Measurements from ENCODE around the gene GAS2L1.

The GAS2L1 gene

GRCh38 chr22:29269230-29269604 is 37.2 kb upstream of the GAS2L1 start:
- Mint-ChIP-seq H3K27me3 (no peaks in the 10 kb centered on the region), H3K4me1 (peaks cover 62% of the 10 kb centered on the region), H3K9me3 (no peaks in the 10 kb centered on the region), H3K27ac (peak overlapping the region; percentile 99), H3K4me3 (peak overlapping the region; percentile 90 to 94)
- DNase-seq (no peak), ATAC-seq (no peak)

GRCh38 chr22:29269731-29270474 is 36.5 kb upstream of the GAS2L1 start:
- H3K9me3 Mint-ChIP-seq: no peaks in the 10 kb centered on the region
- no peak for DNase-seq

DNA sequence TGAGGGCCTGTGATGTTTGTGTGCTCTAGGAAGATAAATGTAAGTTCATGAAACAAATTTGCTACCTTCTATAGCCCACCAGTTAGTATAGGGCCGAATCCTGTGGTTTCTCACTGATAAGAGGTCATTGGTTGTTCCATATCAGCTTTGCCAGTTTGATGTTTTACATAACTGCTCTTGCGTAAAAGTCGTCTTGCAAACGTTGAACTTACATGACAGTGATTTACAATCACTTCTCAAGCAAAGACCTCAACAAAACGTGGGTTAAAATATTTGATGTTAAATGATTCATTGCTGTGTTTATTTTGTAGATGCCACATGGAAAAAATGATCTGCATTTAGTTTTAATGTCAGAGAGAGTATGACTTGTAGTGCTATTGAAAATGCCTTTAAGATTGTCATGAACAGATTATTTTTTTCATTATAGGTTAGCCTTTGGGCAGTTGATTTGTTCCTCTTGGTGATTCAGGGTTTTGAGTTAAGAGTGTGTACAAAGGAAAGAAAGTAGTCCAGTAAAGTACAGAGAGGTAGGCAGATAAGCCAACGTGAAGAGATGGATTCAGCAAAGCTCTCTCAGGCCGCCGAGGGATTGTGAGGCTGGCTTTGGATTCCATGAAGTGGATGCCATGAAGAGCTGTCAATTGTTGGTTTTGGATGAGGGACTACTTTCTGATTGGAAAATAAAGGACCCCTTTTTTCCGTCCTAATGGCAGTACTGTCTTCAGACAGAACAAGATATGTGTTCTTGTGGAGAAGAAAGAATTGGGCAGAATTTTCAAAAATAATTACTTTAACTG is 35.8 kb upstream of the GAS2L1 start:
- Mint-ChIP-seq H3K4me3 (peak overlapping the region; percentile 90 to 94), H3K4me1 (peaks cover 72% of the 10 kb centered on the region), H3K27ac (peak overlapping the region; percentile 35 to 61), H3K9me3 (no peaks in the 10 kb centered on the region), H3K27me3 (no peaks in the 10 kb centered on the region)
- no peak for DNase-seq
- no peak for ATAC-seq

More at GRCh38 chr22:29269731-29270474, 36.5 kb upstream of the GAS2L1 start:
- Mint-ChIP-seq H3K27ac (peak overlapping the region; percentile 99), H3K27me3 (no peaks in the 10 kb centered on the region), H3K4me3 (peak overlapping the region; percentile 90 to 94), H3K4me1 (peaks cover 68% of the 10 kb centered on the region)
- ATAC-seq: no peak

DNA sequence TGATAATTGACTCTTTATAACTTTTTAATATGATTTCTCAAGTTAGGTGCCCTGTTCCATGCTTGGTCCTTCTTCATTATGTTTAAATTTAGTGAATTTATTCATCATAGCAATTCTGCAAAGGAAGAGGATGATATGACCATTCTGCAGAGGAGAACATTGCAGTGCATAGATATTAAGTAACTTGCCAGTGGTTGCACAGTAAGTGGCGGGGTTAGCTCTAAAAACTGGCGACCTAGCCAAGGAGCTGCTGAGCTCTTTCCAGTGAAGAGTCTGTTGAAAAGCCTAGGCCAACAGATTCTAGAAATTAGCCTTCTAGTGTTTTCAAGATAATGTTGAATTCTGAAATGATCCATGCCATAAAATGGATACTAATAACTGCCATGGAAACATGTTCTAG is 33.8 kb upstream of the GAS2L1 start:
- no peaks in the 10 kb centered on the region for H3K9me3 Mint-ChIP-seq
- H3K4me3 Mint-ChIP-seq: peak overlapping the region in 1 of 2 donors; percentile 72
- H3K27me3 Mint-ChIP-seq: no peaks in the 10 kb centered on the region
- ATAC-seq (no peak), DNase-seq (no peak)
- peak overlapping the region in 1 of 2 donors; percentile 4 for H3K27ac Mint-ChIP-seq
- peaks cover 76% of the 10 kb centered on the region for H3K4me1 Mint-ChIP-seq

DNA sequence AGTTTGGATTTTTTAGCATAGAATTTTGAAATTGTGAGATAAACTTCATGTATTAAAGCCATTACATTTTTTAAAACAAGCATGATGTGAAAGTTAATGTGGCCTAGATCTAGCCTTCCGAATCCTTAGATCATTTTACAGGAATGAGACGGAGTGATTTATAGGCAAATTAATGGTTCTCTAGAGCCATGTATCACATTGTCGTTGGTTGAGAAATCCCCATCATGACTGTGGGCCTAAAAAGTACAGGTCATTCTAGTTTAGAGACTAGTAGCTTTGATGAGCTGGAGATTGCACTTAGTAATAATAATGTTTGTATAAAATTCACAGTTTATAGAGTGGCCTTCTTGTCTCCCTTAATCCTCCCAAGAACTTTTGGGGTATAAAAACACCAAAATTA is 31.3 kb upstream of the GAS2L1 start:
- no peaks in the 10 kb centered on the region for H3K27me3 Mint-ChIP-seq
- H3K4me1 Mint-ChIP-seq: peaks cover 83% of the 10 kb centered on the region
- H3K4me3 Mint-ChIP-seq: no peak overlapping the region
- no peaks in the 10 kb centered on the region for H3K9me3 Mint-ChIP-seq
- no peak for DNase-seq
- H3K27ac Mint-ChIP-seq: no peak overlapping the region
- ATAC-seq: no peak

DNA sequence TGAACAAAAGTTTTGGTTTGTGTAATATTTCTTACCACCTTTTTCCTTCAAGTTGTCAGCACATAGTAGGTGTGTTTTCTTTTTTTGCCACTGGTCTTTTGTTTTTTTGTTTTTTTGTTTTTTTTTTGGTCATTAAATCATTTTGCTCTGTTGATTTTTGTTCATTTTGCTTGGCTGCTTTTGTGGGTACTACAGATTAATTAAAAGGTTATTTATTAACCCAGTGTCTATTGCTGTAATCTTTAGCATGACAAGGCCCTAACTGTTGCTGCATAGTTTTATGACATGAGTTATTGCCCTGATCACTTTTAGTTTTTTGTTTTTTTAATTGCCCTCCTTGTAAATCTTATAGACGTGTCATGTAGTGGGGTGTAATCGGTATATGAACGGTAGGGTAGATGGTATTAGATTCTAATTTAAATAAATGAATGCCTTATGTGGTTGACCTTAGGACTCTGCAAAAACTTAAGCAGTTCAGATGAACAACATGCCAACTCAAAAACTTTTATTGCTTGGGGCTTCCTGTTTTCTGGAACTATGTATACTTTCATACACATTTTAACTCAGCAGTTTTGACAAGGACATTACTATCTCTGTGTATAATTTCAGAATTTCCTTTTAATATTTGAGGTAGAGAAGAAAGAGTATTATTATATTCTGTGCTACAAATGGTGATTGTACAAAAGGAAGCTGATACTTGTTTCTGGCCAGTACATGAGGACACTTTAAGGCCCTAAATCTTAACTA is 30.5 kb upstream of the GAS2L1 start:
- Mint-ChIP-seq H3K27me3 (no peaks in the 10 kb centered on the region), H3K27ac (peak overlapping the region; percentile 10 to 49), H3K4me1 (peaks cover 74% of the 10 kb centered on the region), H3K4me3 (no peak overlapping the region), H3K9me3 (no peaks in the 10 kb centered on the region)
- ATAC-seq (no peak), DNase-seq (no peak)

GRCh38 chr22:29277927-29278326 is 28.5 kb upstream of the GAS2L1 start:
- H3K4me1 Mint-ChIP-seq: peaks cover 55% of the 10 kb centered on the region
- ATAC-seq (no peak), DNase-seq (no peak)
- no peaks in the 10 kb centered on the region for H3K9me3 Mint-ChIP-seq
- H3K27ac Mint-ChIP-seq: peak overlapping the region in 1 of 2 donors; percentile 27
- H3K4me3 Mint-ChIP-seq: peak overlapping the region in 1 of 2 donors; percentile 19
- no peaks in the 10 kb centered on the region for H3K27me3 Mint-ChIP-seq

GRCh38 chr22:29284196-29284595 is 22.3 kb upstream of the GAS2L1 start:
- Mint-ChIP-seq H3K27me3 (no peaks in the 10 kb centered on the region), H3K4me3 (no peak overlapping the region), H3K4me1 (peaks cover 24% of the 10 kb centered on the region), H3K9me3 (no peaks in the 10 kb centered on the region), H3K27ac (no peak overlapping the region)
- DNase-seq (no peak), ATAC-seq (no peak)

DNA sequence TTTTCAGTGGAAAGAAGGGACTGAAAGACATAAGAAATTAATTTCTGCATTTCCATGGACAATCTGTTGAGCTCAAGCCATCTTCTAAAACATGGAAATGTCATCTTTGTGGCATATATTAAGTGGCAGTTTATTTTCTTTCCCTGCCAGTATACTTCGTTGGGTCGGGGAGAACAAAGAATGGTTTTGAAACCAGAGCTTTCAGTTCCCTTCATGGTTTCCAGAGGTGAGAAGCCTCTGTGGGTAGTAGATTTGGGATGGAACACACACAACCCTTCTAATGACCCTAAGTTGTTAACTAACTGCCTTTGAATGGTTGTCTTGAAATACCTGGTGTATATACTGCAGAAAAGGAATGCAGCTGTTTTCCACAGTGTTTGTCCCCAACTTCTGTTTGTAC is 17.6 kb upstream of the GAS2L1 start:
- Mint-ChIP-seq H3K4me3 (no peak overlapping the region), H3K4me1 (peaks cover 23% of the 10 kb centered on the region), H3K27ac (no peak overlapping the region), H3K9me3 (no peaks in the 10 kb centered on the region), H3K27me3 (no peaks in the 10 kb centered on the region)
- ATAC-seq (no peak), DNase-seq (no peak)

GRCh38 chr22:29290061-29290460 is 16.4 kb upstream of the GAS2L1 start:
- Mint-ChIP-seq H3K27me3 (no peaks in the 10 kb centered on the region), H3K9me3 (no peaks in the 10 kb centered on the region), H3K4me3 (no peak overlapping the region), H3K27ac (peak overlapping the region in 1 of 2 donors; percentile 19), H3K4me1 (peaks cover 18% of the 10 kb centered on the region)
- no peak for DNase-seq
- no peak for ATAC-seq

GRCh38 chr22:29291215-29291614 is 15.2 kb upstream of the GAS2L1 start:
- H3K4me1 Mint-ChIP-seq: peaks cover 18% of the 10 kb centered on the region
- H3K27ac Mint-ChIP-seq: no peak overlapping the region
- DNase-seq (no peak), ATAC-seq (no peak)
- no peaks in the 10 kb centered on the region for H3K9me3 Mint-ChIP-seq
- H3K4me3 Mint-ChIP-seq: no peak overlapping the region
- H3K27me3 Mint-ChIP-seq: no peaks in the 10 kb centered on the region

DNA sequence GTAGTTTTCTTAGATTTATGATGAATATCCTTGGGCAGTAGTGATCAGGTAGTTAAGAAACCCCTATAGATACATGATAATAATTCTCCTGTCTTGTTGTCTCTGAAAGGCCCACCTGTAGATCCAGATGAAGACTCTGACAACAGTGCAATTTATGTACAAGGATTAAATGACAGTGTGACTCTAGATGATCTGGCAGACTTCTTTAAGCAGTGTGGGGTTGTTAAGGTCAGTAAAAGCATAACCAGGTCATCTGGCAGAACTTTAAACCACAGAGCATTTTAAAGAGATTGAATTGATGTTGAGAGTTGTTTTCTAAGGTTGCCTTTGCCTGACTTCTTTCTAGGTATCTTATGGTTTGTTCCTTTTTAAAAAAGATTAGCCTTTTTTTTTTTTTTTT is 14.1 kb upstream of the GAS2L1 start:
- peaks cover 10% of the 10 kb centered on the region for H3K4me1 Mint-ChIP-seq
- ATAC-seq: no peak
- H3K9me3 Mint-ChIP-seq: no peaks in the 10 kb centered on the region
- DNase-seq: no peak
- no peak overlapping the region for H3K4me3 Mint-ChIP-seq
- H3K27ac Mint-ChIP-seq: peak overlapping the region in 1 of 2 donors; percentile 72
- H3K27me3 Mint-ChIP-seq: no peaks in the 10 kb centered on the region

DNA sequence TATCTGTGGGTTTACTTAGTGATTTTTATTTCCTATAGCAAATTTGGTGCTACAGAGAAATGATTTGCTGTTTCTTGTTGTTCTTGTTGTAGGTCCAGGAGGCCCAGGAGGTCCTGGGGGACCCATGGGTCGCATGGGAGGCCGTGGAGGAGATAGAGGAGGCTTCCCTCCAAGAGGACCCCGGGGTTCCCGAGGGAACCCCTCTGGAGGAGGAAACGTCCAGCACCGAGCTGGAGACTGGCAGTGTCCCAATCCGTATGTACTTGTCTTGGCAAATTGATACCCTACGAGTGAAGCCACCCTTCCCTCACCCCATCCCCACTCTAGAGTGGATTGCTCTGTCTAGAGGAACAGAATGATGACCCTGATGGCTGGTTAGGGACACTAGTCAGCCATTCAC is 7.8 kb upstream of the GAS2L1 start:
- H3K9me3 Mint-ChIP-seq: no peaks in the 10 kb centered on the region

GRCh38 chr22:29299136-29299900 is 7.1 kb upstream of the GAS2L1 start:
- no peaks in the 10 kb centered on the region for H3K9me3 Mint-ChIP-seq
- ATAC-seq (no peak), DNase-seq (no peak)
- peaks cover 17% of the 10 kb centered on the region for H3K4me1 Mint-ChIP-seq
- peak overlapping the region in 1 of 2 donors; percentile 3 for H3K27ac Mint-ChIP-seq
- H3K27me3 Mint-ChIP-seq: peaks cover 3% of the 10 kb centered on the region
- no peak overlapping the region for H3K4me3 Mint-ChIP-seq

More for the DNA sequence above, 7.8 kb upstream of the GAS2L1 start:
- H3K4me1 Mint-ChIP-seq: peaks cover 17% of the 10 kb centered on the region
- no peaks in the 10 kb centered on the region for H3K27me3 Mint-ChIP-seq
- H3K27ac Mint-ChIP-seq: peak overlapping the region in 1 of 2 donors; percentile 49
- DNase-seq (no peak), ATAC-seq (no peak)
- H3K4me3 Mint-ChIP-seq: no peak overlapping the region

- Mint-ChIP-seq H3K9me3 (no peaks in the 10 kb centered on the region), H3K4me1 (peaks cover 22% of the 10 kb centered on the region), H3K27ac (no peak overlapping the region), H3K4me3 (no peak overlapping the region), H3K27me3 (peaks cover 15% of the 10 kb centered on the region)
- DNase-seq (no peak), ATAC-seq (no peak)
Observed at GRCh38 chr22:29300467-29300806, 6.0 kb upstream of the GAS2L1 start.

Data from stimulated activated naive CD8-positive, alpha-beta T cell treated with anti-CD3 and anti-CD28 coated beads, Interleukin-15, amount 100 ng/mL, for 72 hours (primary cell).